Measurements from ENCODE around the gene UBL7.
A peak's percentile ranks its signal among the peaks of the same experiment; 100 is the strongest.

UBL7 gene

GRCh38 chr15:74409225-74409624 lies 51.7 kb downstream of the UBL7 start:
- DNase-seq (ENCODE audit: low read depth in 2 of 2, low spot score in 1 of 2): no peak

- DNase-seq (ENCODE audit: low read depth in 2 of 2, low spot score in 1 of 2): no peak
Measured at GRCh38 chr15:74408815-74409214, 52.1 kb downstream of the UBL7 start.

GRCh38 chr15:74408385-74408784 lies 52.6 kb downstream of the UBL7 start:
- DNase-seq (ENCODE audit: low read depth in 2 of 2, low spot score in 1 of 2): no peak

- no peak for DNase-seq (ENCODE audit: low read depth in 2 of 2, low spot score in 1 of 2)
Measured at GRCh38 chr15:74406992-74407705, 53.8 kb downstream of the UBL7 start.

- no peak for DNase-seq (ENCODE audit: low read depth in 2 of 2, low spot score in 1 of 2)
Measured at GRCh38 chr15:74406517-74406916, 54.4 kb downstream of the UBL7 start.

- no peak for DNase-seq (ENCODE audit: low read depth in 2 of 2, low spot score in 1 of 2)
Measured at GRCh38 chr15:74405823-74406222, 55.1 kb downstream of the UBL7 start.

- no peak for DNase-seq (ENCODE audit: low read depth in 2 of 2, low spot score in 1 of 2)
Measured at GRCh38 chr15:74403991-74404563, 56.9 kb downstream of the UBL7 start.

- DNase-seq (ENCODE audit: low read depth in 2 of 2, low spot score in 1 of 2): no peak
Measured at GRCh38 chr15:74403588-74403919, 57.4 kb downstream of the UBL7 start.

GRCh38 chr15:74402873-74403587 lies 57.9 kb downstream of the UBL7 start:
- DNase-seq (ENCODE audit: low read depth in 2 of 2, low spot score in 1 of 2): peak in 1 of 2 donors; percentile 74

GRCh38 chr15:74402337-74402841 lies 58.6 kb downstream of the UBL7 start:
- no peak for DNase-seq (ENCODE audit: low read depth in 2 of 2, low spot score in 1 of 2)

GRCh38 chr15:74400915-74401757 lies 59.8 kb downstream of the UBL7 start:
- DNase-seq (ENCODE audit: low read depth in 2 of 2, low spot score in 1 of 2): no peak

GRCh38 chr15:74400313-74400860 lies 60.6 kb downstream of the UBL7 start:
- DNase-seq (ENCODE audit: low read depth in 2 of 2, low spot score in 1 of 2): no peak

GRCh38 chr15:74399511-74400312 lies 61.2 kb downstream of the UBL7 start:
- DNase-seq (ENCODE audit: low read depth in 2 of 2, low spot score in 1 of 2): peak in 1 of 2 donors; percentile 50

GRCh38 chr15:74399100-74399499 lies 61.9 kb downstream of the UBL7 start:
- no peak for DNase-seq (ENCODE audit: low read depth in 2 of 2, low spot score in 1 of 2)

GRCh38 chr15:74398183-74398582 lies 62.8 kb downstream of the UBL7 start:
- no peak for DNase-seq (ENCODE audit: low read depth in 2 of 2, low spot score in 1 of 2)

- DNase-seq (ENCODE audit: low read depth in 2 of 2, low spot score in 1 of 2): no peak
Measured at GRCh38 chr15:74397239-74398068, 63.5 kb downstream of the UBL7 start.

GRCh38 chr15:74396445-74397238 lies 64.3 kb downstream of the UBL7 start:
- peak in 1 of 2 donors; percentile 72 for DNase-seq (ENCODE audit: low read depth in 2 of 2, low spot score in 1 of 2)

- no peak for DNase-seq (ENCODE audit: low read depth in 2 of 2, low spot score in 1 of 2)
Measured at GRCh38 chr15:74396146-74396438, 64.9 kb downstream of the UBL7 start.

All from stimulated activated CD8-positive, alpha-beta memory T cell treated with anti-CD3 and anti-CD28 coated beads, Interleukin-4, amount 100 ng/mL, for 4 hours (primary cell).